ENCODE results near the gene ANKRD39.

The ANKRD39 gene

GRCh38 chr2:96808176-96808837 lies 49.5 kb downstream of the ANKRD39 start:
- peak overlapping the region; percentile 71 for H3K27ac ChIP-seq
- TF ChIP-seq CTCF (conservative IDR thresholded peaks at IDR 0.05): no peak

GRCh38 chr2:96807127-96807471 lies 50.7 kb downstream of the ANKRD39 start:
- peak overlapping the region; percentile 71 for H3K27ac ChIP-seq
- no peak for TF ChIP-seq CTCF (conservative IDR thresholded peaks at IDR 0.05)

GRCh38 chr2:96806468-96807126 lies 51.2 kb downstream of the ANKRD39 start:
- no peak for TF ChIP-seq CTCF (conservative IDR thresholded peaks at IDR 0.05)
- peak overlapping the region; percentile 71 for H3K27ac ChIP-seq

GRCh38 chr2:96805946-96806345 lies 51.9 kb downstream of the ANKRD39 start:
- peak overlapping the region; percentile 71 for H3K27ac ChIP-seq

- no peak for TF ChIP-seq CTCF (conservative IDR thresholded peaks at IDR 0.05)
- H3K27ac ChIP-seq: peak overlapping the region; percentile 9; the same call in 1 of the 2 replicates
Measured at GRCh38 chr2:96804986-96805385, 52.8 kb downstream of the ANKRD39 start.

- TF ChIP-seq CTCF (conservative IDR thresholded peaks at IDR 0.05): no peak
- H3K27ac ChIP-seq: no peak overlapping the region
Measured at GRCh38 chr2:96802721-96803120, 55.1 kb downstream of the ANKRD39 start.

GRCh38 chr2:96801786-96802595 lies 55.8 kb downstream of the ANKRD39 start:
- no peak for TF ChIP-seq CTCF (conservative IDR thresholded peaks at IDR 0.05)
- 0 out of 2 replicates have a peak overlapping the region, but pooled peaks have one; percentile 57 for H3K27ac ChIP-seq

Measured in VCaP (cell line).